Endodermal cell (in vitro differentiated cells): Measurements from ENCODE around the gene LRBA. TPM values are rescaled to one million over a fixed set of nuclear protein-coding genes. Genes with fewer than 3 reads are reported as not detected.

Source experiments
- DNase-seq: peaks from one replicate; pipeline ENCODE4 v3.0.0-alpha.2; 2017
- H3K27ac ChIP-seq: 2 replicates; pipeline ENCODE4 v1.5.1; 2013; ENCODE audit warnings: mild to moderate bottlenecking, low read depth, low read length, moderate library complexity
- H3K27me3 ChIP-seq: 2 replicates; pipeline ENCODE4 v1.6.1; 2013; ENCODE audit warnings: mild to moderate bottlenecking, low read length, moderate library complexity; ENCODE audit not compliant: insufficient read depth, control insufficient read depth, poor library complexity, severe bottlenecking
- H3K36me3 ChIP-seq: 2 replicates; pipeline ENCODE4 v1.7.0; 2013; ENCODE audit warnings: mild to moderate bottlenecking, low read length, moderate library complexity; ENCODE audit not compliant: control insufficient read depth, insufficient read depth
- H3K4me1 ChIP-seq: one replicate; pipeline ENCODE4 v1.7.0; 2013; ENCODE audit warnings: low read length; ENCODE audit not compliant: control insufficient read depth, insufficient read depth
- H3K4me3 ChIP-seq: 2 replicates; pipeline ENCODE4 v1.5.1; 2013; ENCODE audit warnings: mild to moderate bottlenecking, low read length, moderate library complexity
- H3K9ac ChIP-seq: 2 replicates; pipeline ENCODE4 v1.6.1; 2013; ENCODE audit warnings: mild to moderate bottlenecking, low read length, moderate library complexity; ENCODE audit not compliant: poor library complexity, severe bottlenecking; ENCODE audit errors: extremely low read depth
- H3K9me3 ChIP-seq: 2 replicates; pipeline ENCODE4 v1.6.1; 2013; ENCODE audit warnings: mild to moderate bottlenecking, low read length, moderate library complexity; ENCODE audit not compliant: control insufficient read depth
- H3K27ac Mint-ChIP-seq: 2 replicates; pipeline ENCODE4 v1.8.0; 2020; ENCODE audit warnings: mixed read lengths
- H3K27me3 Mint-ChIP-seq: 2 replicates; pipeline ENCODE4 v1.8.0; 2021; ENCODE audit warnings: mild to moderate bottlenecking, mixed read lengths; ENCODE audit not compliant: insufficient read depth
- H3K36me3 Mint-ChIP-seq: 2 replicates; pipeline ENCODE4 v1.8.0; 2020; ENCODE audit warnings: low read depth, mixed read lengths
- H3K4me1 Mint-ChIP-seq: 2 replicates; pipeline ENCODE4 v1.8.0; 2020; ENCODE audit warnings: mixed read lengths
- H3K4me3 Mint-ChIP-seq: 2 replicates; pipeline ENCODE4 v1.8.0; 2020; ENCODE audit warnings: mild to moderate bottlenecking, moderate library complexity, mixed read lengths
- H3K9me3 Mint-ChIP-seq: 2 replicates; pipeline ENCODE4 v1.8.0; 2020; ENCODE audit warnings: mild to moderate bottlenecking, mixed read lengths
- WGBS, 2 experiments: methylation state at CpG; one replicate each; pipeline versions ENCODE4 v1.1.5 to v1.1.7; 2013; ENCODE audit warnings: missing lambda C conversion rate in 2 of 2, mixed read lengths in 1 of 2; ENCODE audit not compliant: insufficient coverage in 1 of 2, insufficient read length in 1 of 2; 5-methylcytosine and 5-hydroxymethylcytosine counted together
- total RNA-seq, 2 donors: library from RNA; stranded (reverse); fragmentation: NEBNext Ultra II Directional in 1 of 2; extraction: Animal tissue kit (Norgen Biotek cat#: 25700) in 1 of 2; gene quantifications; 2 replicates in 1 of 2; 3 replicates in 1 of 2; pipeline ENCODE4 v1.2.1, GENCODE V29; 2021
- TF ChIP-seq, protein P1 (sequence below): fragments of 200-600 bp; sonication (generic); conservative IDR thresholded peaks from 2 replicates; pipeline ENCODE4 v1.5.0; 2021; ENCODE audit warnings: antibody characterized with exemption, mild to moderate bottlenecking

Gene LRBA
- total RNA-seq, 2 donors from 2014 or later: 77.3 to 95.9 TPM

- WGBS, 2 experiments: 44 to 63% methylated on average over 2 to 3 of the region's 7 CpGs
- H3K4me1 Mint-ChIP-seq: peaks cover 36% of the 10 kb centered on the region
- no peak overlapping the region for H3K27ac Mint-ChIP-seq
Measured at GRCh38 chr4:150581056-150581605, 434.0 kb downstream of the LRBA start.

GRCh38 chr4:150580306-150580705 is 434.8 kb downstream of the LRBA start:
- Mint-ChIP-seq H3K27me3 (peaks cover 70% of the 10 kb centered on the region), H3K4me1 (peaks cover 35% of the 10 kb centered on the region), H3K4me3 (peak overlapping the region; percentile 64), H3K27ac (no peak overlapping the region), H3K9me3 (no peaks in the 10 kb centered on the region), H3K36me3 (no peaks in the 10 kb centered on the region)
- Histone ChIP-seq H3K27me3 (peaks cover 69% of the 10 kb centered on the region), H3K36me3 (no peaks in the 10 kb centered on the region), H3K27ac (no peak overlapping the region), H3K9me3 (no peaks in the 10 kb centered on the region), H3K4me3 (peak overlapping the region; percentile 77), H3K4me1 (peaks cover 2% of the 10 kb centered on the region), H3K9ac (no peak overlapping the region)
- DNase-seq: no peak
- WGBS, 2 experiments: 23 to 32% methylated on average over 5 to 9 of the region's 9 CpGs
- TF ChIP-seq, protein P1, sequence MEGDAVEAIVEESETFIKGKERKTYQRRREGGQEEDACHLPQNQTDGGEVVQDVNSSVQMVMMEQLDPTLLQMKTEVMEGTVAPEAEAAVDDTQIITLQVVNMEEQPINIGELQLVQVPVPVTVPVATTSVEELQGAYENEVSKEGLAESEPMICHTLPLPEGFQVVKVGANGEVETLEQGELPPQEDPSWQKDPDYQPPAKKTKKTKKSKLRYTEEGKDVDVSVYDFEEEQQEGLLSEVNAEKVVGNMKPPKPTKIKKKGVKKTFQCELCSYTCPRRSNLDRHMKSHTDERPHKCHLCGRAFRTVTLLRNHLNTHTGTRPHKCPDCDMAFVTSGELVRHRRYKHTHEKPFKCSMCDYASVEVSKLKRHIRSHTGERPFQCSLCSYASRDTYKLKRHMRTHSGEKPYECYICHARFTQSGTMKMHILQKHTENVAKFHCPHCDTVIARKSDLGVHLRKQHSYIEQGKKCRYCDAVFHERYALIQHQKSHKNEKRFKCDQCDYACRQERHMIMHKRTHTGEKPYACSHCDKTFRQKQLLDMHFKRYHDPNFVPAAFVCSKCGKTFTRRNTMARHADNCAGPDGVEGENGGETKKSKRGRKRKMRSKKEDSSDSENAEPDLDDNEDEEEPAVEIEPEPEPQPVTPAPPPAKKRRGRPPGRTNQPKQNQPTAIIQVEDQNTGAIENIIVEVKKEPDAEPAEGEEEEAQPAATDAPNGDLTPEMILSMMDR: no peak

More at GRCh38 chr4:150581056-150581605, 434.0 kb downstream of the LRBA start:
- no peaks in the 10 kb centered on the region for H3K9me3 Mint-ChIP-seq
- H3K4me3 Mint-ChIP-seq: peak overlapping the region; percentile 68
- TF ChIP-seq, protein P1: no peak
- peaks cover 77% of the 10 kb centered on the region for H3K27me3 ChIP-seq
- peaks cover 78% of the 10 kb centered on the region for H3K27me3 Mint-ChIP-seq
- H3K9me3 ChIP-seq: no peaks in the 10 kb centered on the region
- no peak for DNase-seq
- H3K4me3 ChIP-seq: peak overlapping the region; percentile 79
- H3K27ac ChIP-seq: no peak overlapping the region
- no peaks in the 10 kb centered on the region for H3K36me3 ChIP-seq
- peaks cover 2% of the 10 kb centered on the region for H3K4me1 ChIP-seq
- H3K9ac ChIP-seq: no peak overlapping the region
- no peaks in the 10 kb centered on the region for H3K36me3 Mint-ChIP-seq

- peaks cover 63% of the 10 kb centered on the region for H3K27me3 ChIP-seq
- H3K9me3 ChIP-seq: no peaks in the 10 kb centered on the region
- TF ChIP-seq, protein P1: no peak
- peaks cover 2% of the 10 kb centered on the region for H3K4me1 ChIP-seq
- H3K27ac ChIP-seq: no peak overlapping the region
- Mint-ChIP-seq H3K4me1 (peaks cover 35% of the 10 kb centered on the region), H3K27ac (no peak overlapping the region), H3K4me3 (peak overlapping the region; percentile 64), H3K27me3 (peaks cover 65% of the 10 kb centered on the region), H3K9me3 (no peaks in the 10 kb centered on the region), H3K36me3 (no peaks in the 10 kb centered on the region)
- WGBS, 2 experiments: 0 to 1% methylated on average over 26 to 66 of the region's 66 CpGs
- H3K9ac ChIP-seq: no peak overlapping the region
- H3K4me3 ChIP-seq: peak overlapping the region; percentile 77
- peak; percentile 79 for DNase-seq
- no peaks in the 10 kb centered on the region for H3K36me3 ChIP-seq
Measured at GRCh38 chr4:150579551-150580234, 435.4 kb downstream of the LRBA start.
